HG03175 (cell line): Measurements from ENCODE around the gene LSM2.
A peak's percentile ranks its signal among the peaks of the same experiment; 100 is the strongest.
"Not testable (repeated sequence)": the region's sequence is repeated elsewhere in the genome, so short reads cannot be mapped to it uniquely, and the experiment has no call there.

Experiments used
- ATAC-seq: cut with Tn5 transposase; IDR thresholded peaks from one replicate; pipeline ENCODE4 v1.9.1; 2021; ENCODE audit warnings: mild to moderate bottlenecking, moderate library complexity; ENCODE audit not compliant: unreplicated experiment

LSM2 gene

DNA sequence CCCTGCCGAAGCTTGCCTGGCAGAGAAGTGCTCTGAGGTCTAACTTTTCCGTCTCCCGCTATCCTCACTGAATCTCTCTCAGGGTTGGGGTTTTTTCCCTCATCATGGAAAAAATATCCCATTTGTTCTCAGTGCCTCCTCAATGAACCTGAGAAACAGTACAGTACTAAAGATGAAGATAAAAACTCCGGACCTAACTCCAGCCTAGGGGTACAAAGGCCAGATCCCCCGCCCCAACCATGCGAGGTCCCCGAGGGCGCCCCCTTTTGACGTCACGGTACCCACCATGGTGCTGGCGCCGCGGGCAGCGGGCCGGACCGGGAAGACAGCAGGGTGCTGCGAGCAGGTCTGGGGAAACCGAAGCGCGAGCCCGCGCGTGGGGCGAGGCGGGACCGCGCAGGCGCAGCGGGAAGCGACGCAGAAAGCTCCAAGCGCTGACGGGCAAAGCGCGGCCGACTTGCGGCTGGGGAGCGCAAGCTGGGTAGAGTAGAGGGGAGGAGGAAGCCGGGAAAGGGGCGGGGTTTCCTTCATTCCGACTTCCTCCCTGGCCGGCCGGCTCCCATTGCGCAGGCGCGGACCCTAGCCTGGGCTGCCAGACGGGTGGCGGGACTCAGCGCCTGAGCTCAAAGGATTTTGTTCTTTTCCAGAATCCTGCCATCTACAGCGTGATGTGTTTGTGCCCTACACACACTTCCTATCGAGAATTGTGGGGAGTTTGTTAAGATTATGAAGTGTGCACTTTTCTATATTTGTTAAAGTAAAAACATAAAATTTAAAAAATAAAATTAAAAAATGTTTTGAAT lies at the start of gene LSM2:
LSM2 (minus strand) TSS at position 497 of the 803 bp plus-strand sequence; CDS start at position 288, 209 bp downstream.
- ATAC-seq, result peak; percentile 89

DNA sequence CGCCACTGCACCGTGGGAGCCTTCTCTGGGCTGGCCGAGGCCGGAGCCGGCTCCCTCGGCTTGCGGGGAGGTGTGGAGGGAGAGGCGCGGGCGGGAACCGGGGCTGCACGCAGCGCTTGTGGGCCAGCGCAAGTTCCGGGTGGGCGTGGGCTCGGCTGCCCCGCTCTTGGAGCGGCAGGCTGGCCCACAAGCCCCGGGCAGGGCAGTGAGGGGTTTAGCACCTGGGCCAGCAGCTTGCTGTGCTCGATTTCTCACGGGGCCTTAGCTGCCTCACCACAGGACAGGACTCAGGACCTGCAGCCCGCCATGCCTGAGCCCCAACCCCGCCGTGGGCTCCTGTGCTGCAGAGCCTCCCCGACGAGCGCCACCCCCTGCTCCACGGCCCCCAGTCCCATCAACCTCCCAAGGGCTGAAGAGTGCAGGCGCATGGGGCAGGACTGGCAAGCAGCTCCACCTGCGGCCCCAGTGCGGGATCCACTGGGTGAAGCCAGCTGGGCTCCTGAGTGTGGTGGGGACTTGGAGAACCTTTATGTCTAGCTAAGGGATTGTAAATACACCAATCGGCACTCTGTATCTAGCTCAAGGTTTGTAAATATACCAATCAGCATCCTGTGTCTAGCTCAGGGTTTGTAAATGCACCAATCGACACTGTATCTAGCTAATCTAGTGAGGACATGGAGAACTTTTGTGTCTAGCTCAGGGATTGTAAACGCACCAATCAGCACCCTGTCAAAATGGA lies 45.4 kb upstream of the LSM2 start:
- not testable (repeated sequence) for ATAC-seq

DNA sequence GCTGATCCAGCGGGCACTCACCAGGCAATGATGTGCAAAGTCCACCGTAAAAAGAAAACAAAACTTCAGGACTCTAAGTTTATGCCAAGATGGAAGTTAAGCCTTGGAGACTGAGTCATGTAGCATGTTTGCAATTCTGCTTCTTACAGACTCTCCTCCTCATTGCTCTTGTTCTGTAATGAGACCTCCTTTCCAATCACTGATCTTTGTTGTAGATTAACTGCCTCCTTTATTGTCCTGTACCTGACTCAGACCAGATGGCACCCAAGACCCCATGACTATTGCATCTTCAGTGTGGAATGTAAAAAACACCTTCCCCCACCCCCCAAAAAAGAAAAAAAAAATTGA lies 44.7 kb upstream of the LSM2 start:
- no peak for ATAC-seq

DNA sequence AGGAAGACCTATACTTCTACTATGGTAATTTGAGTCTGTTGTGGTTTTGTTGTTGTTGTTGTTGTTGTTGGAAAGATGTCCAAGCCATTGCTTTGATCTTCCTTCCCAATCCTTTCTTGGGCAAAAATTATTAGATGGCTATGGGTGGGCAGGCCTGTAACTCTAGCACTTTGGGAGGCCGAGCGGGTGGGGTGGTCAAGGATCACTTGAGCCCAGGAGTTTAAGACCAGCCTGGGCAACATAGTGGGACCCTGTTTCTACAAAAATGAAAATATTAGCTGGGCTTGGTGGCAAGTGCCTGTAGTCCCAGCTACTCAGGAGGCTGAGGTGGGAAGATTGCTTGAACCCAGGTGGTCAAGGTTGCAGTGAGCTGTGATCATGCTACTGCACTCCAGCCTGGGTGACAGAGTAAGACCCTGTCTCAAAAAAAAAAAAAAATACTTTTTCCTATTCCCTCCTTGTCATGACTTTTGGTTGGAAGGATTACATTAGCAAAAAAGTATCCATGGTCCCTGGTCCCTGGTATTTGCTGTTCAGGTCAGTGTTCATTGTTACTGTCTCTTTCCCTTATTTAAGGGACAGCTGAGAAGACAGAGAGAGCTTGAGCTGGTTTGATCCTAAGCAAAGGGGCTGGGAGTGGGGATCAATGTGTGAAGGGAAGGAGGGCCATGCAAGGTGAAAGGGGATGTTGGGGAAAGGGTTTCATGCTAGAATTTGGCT lies 44.2 kb upstream of the LSM2 start:
- no peak for ATAC-seq

DNA sequence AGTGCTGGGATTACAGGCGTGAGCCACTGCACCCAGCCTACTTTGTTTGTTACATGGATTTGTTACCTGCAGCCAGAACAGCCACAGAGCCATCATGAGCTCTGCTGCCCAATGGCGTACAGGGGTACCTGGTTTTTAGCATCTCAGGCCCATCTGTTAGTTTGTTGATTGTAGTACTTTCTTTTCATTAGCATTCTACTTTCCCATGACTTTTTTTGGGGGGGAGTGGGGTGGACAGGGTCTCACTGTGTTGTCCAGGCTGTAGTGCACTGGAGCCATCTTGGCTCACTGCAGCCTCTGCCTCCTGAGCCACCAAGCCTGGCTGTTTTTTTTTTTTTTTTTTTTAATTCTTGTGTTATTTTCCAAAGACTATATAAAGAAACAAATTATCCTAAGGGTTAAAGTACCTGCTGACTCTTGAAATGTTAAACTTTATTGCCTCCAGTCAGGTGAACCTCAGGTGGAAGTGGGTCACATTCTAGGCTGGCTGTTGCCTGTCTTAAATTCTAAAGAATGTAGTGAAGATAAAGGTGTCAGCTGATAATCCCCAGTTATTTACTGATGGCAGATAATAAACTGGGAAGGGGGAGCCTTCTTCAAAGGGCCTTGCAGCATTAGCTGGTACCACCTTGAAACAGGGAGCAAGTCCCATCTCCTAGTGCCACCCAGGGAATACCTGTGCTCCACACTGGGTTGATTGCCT lies 40.7 kb upstream of the LSM2 start:
- ATAC-seq, result no peak

DNA sequence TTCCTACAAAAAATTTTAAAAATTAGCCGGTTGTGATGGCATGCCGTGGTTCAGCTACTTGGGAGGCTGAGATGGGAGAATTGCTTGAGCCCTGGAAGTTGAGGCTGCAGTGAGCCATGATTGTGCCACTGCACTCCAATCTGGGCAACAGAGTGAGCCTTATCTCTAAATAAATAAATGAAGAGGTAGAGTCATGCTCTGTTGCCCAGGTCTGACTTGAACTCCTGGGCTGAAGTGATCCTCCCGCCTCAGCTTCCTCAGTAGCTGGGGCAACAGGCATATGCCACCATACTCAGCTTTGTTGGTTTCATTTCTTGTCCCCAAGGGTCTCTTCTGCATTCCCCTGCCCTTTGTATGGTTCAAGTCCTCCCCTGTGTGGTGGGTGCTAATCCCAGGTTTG lies 37.7 kb upstream of the LSM2 start:
- ATAC-seq, result no peak

DNA sequence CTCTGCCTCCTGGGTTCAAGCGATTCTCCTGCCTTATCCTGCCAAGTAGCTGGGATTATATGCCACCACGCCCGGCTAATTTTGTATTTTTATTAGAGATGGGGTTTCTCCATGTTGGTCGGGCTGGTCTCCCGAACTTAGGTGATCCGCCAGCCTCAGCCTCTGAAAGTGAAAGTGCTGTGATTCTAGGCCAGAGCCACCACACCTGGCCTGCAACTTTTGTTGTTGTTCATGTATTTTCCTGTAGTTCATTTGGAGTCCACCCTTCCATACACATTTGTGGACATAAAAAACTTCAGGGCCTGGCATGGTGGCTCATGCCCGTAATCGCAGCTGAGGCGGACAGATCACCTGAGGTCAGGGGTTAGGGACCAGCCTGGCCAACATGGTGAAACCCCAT lies 35.3 kb upstream of the LSM2 start:
- ATAC-seq, result no peak

DNA sequence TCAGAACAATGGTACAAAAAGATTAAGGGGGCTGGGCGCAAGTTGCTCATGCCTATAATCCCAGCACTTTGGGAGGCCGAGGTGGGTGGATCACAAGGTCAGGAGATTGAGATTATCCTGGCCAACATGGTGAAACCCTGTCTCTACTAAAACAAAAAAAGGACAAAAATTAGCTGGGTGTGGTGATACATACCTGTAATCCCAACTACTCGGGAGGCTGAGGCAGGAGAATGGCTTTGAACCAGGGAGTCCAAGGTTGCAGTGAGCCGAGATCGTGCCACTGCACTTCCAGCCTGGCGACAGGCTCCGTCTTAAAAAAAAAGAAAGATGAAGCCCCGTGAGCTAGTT lies 33.0 kb upstream of the LSM2 start:
- ATAC-seq, result not testable (repeated sequence)

DNA sequence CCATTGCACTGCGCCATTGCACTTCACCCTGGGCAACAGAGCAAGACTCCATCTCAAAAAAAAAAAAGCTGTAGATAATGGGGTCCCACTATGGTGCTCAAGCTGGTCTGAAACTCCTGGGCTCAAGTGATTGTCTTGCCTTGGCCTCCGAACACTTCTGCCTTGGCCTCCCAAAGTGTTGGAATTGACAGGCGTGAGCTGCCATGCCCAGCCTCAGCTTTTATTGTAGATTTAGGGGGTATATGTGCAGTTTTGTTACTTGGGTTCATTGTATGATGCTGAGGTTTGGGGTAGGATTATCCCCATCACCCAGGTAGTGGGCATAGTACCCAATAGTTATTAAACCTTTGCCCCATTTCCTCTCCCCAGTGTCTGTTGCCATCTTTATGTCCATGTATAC lies 32.2 kb upstream of the LSM2 start:
- ATAC-seq, result no peak

DNA sequence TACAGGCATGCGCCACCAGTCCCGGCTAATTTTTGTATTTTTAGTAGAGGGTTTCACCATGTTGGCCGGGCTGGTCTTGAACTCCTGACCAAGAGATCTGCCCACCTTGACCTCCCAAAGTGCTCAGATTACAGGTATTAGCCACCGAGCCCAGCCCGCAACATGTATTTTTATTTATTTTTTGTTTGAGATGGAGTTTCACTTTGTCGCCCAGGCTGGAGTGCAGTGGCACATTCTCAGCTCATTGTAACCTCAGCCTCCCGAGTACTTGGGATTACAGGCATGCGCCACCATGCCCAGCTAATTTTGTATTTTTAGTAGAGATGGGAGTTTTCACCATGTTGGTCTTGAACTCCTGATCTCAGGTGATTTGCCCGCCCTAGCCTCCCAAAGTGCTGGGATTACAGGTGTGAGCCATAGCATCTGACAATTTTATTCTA lies 31.4 kb upstream of the LSM2 start:
- ATAC-seq, result not testable (repeated sequence)

DNA sequence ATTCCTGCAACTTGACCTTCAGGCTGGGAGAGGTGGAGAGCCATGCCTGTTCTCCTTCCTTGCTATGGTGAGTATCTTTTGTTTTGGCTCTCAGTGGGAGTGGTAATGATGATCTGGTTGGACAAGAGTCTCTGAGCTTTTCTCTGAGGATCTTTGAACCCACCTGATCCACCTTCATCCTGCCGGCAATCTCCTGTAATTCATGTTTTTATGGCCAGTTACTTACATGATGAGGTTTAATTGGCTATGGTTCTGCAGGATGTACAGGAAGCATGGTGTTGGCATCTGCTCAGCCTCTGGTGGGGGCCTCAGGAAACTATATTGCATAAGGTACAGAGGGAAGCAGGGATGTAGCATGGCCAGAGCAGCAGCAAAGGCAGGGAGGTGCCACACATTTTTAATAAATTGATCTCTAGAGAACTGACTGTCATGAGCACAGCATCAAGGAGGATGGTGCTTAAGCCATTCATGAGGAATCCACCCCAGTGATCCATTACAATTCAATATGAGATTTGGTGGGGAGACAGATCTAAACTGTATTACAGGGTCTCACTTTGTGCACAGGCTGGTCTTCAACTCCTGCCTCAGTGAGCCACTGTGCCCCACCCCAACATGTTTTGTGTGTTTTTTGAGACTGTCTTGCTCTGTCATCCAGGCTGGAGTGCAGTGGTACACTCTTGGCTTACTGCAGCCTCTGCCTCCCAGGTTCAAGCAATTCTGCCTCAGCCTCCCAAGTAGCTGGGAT lies 30.8 kb upstream of the LSM2 start:
- ATAC-seq, result no peak

DNA sequence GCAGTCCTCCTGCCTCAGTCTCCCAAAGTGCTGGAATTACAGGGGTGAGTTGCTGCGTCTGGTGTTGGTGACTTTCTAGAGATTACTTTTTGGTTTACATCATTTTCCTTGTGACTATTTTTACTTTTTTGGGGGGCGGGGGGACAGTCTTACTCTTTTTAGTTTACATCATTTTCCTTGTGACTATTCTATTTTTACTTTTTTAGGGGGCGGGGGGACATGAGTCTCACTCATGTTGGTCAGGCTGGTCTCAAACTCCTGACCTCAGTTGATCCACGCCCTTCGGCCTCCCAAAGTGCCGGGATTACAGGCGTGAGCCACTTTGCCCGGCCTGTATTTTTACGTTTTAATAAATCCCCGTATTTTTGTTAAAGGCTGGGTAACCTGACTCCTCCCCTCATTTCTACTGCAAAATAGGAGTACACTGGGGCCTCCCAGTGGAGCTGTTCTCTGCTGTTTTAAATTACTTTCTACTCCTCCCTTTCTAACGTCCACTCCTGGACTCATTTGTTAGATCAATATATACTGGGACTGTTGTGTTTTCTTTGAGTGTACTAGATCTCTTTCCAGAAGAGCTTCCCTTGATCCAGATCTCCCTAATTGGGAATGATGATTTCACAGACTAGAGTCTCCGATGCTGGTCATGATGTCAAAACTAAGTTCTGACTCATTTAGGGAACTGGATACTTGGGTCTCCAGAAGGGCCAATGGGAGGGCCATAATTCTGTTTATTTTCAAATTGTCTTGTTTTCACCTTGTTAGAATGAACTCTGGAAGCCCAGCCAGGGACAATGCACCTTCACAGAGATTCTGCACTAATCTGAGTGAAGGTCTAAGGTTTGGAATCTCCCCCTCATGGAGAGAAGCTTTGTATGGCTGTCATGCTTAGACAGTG lies 30.0 kb upstream of the LSM2 start:
- no peak for ATAC-seq

DNA sequence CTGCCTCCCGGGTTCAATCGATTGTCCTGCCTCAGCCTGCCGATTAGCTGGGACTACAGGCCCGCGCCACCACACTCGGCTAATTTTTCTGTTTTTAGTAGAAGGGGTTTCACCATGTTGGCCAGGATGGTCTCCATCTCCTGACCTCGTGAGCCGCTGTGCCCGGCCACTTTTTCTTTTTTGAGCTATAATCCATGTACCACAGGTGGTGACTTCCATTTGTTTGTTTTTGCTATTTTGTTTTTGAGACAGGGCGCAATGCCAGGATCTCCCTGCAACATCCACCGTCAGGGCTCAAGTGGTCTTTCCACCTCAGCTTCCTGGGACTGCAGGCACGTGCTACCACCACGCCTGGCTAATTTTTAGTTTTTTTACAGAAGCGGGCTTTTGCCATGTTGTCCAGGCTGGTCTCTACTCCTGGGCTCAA lies 29.3 kb upstream of the LSM2 start:
- ATAC-seq, result no peak

DNA sequence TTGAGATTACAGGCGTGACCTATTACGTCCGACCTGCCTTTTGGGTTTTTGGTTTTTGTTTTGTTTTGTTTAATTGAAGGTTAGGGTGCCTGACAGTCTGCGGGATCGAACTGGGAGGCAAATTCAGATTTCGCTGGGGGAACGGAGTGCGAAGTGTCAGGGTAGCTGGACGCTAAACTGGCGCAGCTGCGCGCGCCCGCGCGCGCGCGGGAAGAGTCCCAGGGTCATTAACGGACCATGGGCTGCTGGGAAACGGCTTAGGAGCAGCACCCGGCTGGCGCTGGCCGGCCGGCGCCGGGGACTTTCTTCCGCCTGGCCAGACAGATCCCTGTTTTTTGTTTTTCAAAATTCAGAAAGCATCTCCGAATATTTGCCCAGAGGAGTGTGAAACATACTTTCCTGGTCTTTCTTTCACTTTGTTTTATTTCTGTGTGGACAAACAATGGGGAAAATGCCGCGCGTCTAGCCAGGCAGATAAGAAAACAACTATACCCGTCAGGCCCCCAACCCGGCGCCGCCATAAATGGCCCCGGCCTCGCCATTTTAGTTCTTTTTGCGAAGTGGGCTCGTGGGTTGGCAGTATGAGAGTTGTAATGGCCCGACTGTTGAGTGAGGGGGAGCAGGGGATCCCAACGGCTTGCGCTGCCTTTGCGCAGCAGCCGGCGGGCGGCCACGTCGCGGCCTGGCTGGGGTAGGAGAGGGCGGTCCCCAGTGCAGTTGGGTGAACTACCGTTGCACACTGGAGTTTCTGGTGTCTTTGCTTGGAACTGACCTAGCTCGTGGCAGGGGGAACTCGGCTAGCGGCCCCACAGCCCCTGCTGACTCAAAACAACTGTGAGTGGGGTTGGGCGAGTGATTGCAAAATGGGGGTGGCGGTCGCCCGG lies 27.8 kb upstream of the LSM2 start:
- no peak for ATAC-seq

DNA sequence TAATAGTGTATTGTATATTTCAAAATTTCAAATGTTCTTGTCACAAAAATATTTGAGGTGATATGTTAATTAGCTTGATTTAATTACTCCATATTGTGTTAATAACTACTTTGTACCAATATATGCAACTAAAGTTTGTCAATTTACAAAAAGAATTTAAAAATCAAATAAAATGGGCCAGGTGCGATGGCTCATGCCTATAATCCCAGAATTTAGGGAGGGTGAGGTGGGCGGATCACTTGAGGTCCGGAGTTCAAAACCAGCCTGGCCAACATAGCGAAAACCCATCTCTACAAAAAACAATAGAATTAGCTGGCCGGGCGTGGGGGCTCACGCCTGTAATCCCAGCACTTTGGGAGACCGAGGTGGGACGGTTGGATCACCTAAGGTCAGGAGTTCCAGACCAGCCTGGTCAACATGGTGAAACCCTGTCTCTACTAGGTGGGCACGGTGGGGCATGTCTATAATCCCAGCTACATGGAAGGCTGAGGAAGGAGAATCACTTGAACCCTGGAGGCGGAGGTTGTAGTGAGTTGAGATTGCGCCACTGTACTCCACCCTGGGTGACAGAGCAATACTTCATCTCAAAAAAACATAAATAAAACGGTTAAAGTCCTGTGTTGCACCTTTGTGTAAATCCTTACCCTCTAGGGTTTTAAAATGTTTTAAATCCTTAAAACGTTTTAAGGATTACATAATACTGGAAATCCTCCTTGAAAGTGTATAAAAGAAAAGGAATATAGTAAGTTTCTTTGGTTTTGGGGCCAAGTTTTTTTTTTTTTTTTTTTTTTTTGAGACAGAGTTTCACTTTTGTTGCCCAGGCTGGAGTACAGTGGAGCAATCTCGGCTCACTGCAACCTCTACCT lies 24.8 kb upstream of the LSM2 start:
- ATAC-seq, result no peak

DNA sequence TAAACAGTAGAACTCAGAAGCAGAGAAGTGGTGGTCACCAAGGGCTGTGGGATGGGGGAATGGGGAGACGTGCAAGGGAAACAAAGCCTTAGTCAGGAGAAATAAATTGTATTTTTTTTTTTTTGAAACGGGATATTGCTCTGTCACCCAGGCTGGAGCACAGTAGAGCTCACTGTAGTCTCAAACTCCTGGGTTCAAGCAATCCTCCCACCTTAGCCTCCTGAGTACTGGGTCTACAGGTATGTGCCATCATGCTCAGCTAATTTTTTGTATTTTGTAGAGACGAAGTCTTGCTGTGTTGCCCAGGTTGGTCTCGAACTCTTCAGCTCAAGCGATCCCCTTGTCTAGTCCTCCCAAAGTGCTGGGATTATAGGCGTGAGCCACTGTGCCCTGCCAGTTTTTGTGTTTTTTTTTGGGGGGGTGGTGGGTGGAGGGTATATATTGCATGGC lies 24.1 kb upstream of the LSM2 start:
- ATAC-seq, result no peak

DNA sequence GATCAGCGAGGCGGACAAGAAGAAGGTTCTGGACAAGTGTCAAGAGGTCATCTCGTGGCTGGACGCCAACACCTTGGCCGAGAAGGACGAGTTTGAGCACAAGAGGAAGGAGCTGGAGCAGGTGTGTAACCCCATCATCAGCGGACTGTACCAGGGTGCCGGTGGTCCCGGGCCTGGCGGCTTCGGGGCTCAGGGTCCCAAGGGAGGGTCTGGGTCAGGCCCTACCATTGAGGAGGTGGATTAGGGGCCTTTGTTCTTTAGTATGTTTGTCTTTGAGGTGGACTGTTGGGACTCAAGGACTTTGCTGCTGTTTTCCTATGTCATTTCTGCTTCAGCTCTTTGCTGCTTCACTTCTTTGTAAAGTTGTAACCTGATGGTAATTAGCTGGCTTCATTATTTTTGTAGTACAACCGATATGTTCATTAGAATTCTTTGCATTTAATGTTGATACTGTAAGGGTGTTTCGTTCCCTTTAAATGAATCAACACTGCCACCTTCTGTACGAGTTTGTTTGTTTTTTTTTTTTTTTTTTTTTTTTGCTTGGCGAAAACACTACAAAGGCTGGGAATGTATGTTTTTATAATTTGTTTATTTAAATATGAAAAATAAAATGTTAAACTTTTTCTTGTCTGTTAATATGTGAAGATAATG lies 23.0 kb upstream of the LSM2 start:
- ATAC-seq, result no peak
